Fibroblast of gingiva (primary cell): ENCODE measurements around the gene VSTM1.
"Not testable (repeated sequence)": the region's sequence is repeated elsewhere in the genome, so short reads cannot be mapped to it uniquely, and the experiment has no call there.

Experiments used
- DNase-seq: peaks from one replicate; pipeline ENCODE4 v3.0.0-alpha.2; 2011; ENCODE audit warnings: low read depth

Gene VSTM1, protein sequence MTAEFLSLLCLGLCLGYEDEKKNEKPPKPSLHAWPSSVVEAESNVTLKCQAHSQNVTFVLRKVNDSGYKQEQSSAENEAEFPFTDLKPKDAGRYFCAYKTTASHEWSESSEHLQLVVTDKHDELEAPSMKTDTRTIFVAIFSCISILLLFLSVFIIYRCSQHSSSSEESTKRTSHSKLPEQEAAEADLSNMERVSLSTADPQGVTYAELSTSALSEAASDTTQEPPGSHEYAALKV

GRCh38 chr19:54063350-54064116 lies at the start of gene VSTM1:
VSTM1 (minus strand) TSS chr19:54063897; CDS start chr19:54063777, 120 bp downstream.
- DNase-seq, result no peak

GRCh38 chr19:54109651-54110050 lies 46.0 kb upstream of the VSTM1 start:
- no peak for DNase-seq

GRCh38 chr19:54108496-54108895 lies 44.8 kb upstream of the VSTM1 start:
- no peak for DNase-seq

DNA sequence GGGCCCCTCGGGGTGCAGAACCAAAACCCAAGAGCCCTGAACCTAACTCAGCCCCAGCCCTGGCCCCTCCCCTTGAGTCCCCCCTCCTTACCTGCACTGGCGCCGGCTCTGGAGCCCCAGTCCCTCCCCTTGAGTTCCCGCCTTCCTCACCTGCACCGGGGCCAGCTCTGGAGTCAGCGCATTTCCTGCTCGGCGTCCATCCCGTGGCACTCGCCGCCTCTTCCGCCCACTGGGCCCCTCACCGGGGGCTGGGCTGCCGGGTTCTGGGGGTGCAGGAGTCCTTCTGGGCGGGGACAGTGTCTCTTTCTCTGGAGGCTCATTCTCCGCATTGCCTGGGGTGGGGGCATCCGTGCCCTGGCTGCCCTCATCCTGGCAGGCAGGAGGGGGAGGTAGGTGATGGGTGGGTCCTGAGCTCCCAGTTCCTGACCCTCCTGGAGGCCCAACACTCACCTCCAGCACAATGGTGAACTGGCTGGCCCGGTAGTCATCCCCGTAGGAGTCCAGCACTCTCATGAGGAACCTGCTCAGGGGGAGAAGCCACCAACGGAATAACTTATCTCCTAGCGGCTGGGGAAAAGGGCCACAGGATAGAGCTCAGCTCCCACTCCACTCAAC lies 44.3 kb upstream of the VSTM1 start:
- DNase-seq, result no peak

- DNase-seq, result no peak
These were observed 43.0 kb upstream of the VSTM1 start for GRCh38 chr19:54106716-54107115.

- DNase-seq, result no peak
These were observed 42.1 kb upstream of the VSTM1 start for GRCh38 chr19:54105796-54106195.

- DNase-seq, result no peak
These were observed 41.5 kb upstream of the VSTM1 start for GRCh38 chr19:54104998-54105715.

DNA sequence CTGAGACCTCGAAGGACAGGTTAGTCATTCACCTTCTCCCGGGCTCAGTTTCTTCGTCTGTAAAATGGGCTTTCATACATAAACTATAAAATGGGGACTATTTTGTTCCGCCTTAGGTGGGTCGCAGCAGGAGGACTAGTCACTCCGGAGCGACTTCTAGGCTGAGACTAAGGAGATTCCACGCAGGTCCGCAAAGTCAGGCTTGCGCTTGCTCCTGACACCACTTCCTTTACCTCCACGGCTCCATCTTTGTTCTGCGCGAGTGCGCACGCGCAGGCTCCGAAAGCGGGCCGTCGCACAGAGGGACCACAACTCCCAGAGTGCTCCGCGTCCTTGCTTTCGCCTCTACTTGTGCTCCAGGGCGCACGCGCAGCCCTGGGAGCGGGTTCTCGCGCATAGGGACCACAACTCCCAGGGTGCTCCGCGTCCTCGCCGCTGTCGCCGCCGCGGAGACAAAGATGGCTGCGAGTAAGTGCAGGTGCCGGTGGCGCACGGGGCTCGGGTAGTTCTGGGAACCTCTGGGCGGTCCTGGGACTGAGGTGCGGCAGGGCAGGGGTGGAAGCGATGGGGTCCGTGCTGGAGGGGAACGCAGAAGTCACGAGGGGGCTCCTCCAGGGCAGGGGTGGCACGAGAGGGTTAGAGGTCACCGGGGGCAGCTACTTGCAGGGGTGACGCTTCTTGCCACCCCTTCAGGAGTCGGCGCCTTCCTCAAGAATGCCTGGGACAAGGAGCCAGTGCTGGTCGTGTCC lies 38.9 kb upstream of the VSTM1 start, which contains the start of gene NDUFA3:
TSS of gene NDUFA3 (plus strand) at position 435 of the 749 bp plus-strand sequence. CDS start at position 459, 24 bp downstream.
- DNase-seq, result peak; percentile 98

DNA sequence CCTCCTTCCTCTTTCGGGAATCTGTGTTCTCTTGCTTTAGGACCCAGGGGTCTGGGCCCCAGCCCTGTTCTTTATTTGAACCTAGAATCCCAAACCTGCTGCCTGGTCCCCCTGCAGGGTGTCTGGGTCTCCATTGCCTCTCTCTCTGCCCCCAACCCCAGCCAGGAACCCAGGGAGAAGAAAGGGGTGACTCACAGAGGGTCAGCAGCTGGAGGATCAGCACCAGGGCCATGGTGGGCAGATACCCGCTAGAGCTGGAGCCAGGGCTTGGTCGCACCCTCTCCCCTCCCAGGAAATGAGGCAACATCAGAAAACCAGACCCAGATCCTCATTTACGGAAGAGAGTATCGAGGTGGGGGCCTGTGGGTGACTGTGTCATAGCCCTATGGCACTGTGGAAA lies 36.9 kb upstream of the VSTM1 start, which contains the start of gene OSCAR:
TSS of gene OSCAR (minus strand) at position 243 of the 400 bp plus-strand sequence. CDS start at position 232, 11 bp downstream.
- no peak for DNase-seq

GRCh38 chr19:54099903-54100255 lies 36.2 kb upstream of the VSTM1 start:
- not testable (repeated sequence) for DNase-seq

DNA sequence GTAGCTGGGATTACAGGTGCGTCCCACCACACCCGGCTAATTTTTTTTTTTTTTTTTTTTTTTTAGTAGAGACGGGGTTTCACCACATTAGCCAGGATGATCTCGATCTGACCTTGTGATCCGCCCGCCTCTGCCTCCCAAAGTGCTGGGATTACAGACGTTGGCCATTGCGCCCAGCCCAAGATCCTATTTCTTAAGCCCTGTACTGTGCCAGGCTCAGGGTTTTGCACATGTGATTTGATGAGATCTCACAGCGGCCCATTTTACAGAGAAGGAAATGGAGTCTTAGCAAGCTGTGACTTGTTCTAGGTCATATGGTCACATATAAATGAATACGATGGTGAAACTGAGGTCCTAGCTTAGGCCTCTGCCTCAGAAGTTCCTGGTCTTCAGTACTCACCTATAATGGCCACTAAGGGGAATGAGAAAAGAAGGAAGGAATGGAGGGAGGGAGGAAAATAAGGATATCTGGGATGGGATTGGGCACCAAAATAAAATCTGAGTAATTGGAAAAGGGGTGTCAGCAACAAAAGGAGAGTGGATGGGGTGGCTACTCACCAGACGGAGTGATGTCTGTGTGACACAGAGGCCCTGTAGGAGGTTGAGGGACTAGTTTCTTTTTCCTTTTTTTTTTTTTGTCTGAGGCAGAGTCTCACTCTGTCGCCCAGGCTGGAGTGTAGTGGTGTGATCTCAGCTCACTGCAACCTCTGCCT lies 35.6 kb upstream of the VSTM1 start:
- DNase-seq, result no peak

GRCh38 chr19:54096617-54097106 lies 33.0 kb upstream of the VSTM1 start:
- peak; percentile 58 for DNase-seq

DNA sequence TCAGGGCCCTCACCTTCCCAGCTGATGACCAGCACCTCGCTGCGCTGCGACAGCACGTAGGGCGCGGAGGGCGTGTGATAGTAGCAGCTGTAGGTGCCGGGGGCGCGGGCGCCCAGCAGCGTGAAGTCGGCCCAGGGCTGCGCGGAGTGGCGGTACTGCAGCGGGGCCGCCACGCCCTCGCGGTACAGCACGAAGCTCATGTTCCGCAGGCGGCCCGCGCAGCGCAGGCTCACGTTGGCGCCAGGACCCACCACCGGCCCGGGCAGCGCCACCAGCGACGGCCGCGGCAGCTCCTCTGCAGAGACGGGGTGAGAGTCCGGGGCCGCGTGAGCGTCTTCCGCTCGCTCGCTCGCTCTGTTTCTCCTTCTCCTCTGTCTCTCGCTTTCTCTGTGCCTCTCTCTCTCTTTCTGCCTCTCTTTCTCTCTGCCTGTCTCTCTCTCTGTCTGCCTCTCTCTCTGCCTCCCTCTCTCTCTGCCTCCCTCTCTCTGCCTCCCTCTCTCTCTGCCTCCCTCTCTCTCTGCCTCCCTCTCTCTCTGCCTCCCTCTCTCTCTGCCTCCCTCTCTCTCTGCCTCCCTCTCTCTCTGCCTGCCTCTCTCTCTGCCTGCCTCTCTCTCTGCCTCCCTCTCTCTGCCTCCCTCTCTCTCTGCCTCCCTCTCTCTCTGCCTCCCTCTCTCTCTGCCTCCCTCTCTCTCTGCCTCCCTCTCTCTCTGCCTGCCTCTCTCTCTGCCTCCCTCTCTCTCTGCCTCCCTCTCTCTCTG lies 32.3 kb upstream of the VSTM1 start:
- peak; percentile 41 for DNase-seq

DNA sequence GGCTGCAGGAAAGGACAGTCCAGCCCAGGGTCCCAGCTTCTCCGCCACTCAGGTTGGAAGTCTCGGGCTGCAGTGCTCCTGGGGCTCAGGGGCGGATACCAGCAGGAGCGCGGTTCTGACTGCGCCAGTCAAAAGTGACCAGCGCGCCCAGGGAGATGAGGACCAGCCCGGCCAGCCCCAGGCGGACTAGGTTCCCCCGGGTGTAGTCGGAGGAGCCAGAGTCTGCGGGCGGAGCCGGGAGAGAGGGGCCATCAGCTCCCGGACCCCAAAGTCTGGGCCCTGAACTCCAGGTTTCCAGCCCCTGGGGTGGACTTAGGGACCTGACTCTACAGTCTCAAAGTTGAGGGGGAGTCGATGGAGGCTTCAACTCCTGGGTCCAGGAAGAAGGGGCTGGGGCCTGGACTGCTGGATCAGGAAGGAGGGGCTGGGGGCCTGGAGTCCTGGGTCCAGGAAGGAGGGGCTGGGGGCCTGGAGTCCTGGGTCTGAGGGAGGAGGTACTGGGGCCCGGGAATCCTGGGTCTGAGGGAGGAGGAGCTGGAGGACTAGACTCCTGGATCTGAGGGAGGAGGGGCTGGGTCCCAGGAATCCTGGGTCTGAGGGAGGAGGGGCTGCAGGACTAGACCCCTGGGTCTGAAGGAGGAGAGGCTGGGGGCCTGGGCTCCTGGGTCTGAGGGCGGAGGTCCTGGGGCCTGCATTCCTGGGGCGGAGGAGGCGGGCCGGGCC lies 31.6 kb upstream of the VSTM1 start:
- no peak for DNase-seq

DNA sequence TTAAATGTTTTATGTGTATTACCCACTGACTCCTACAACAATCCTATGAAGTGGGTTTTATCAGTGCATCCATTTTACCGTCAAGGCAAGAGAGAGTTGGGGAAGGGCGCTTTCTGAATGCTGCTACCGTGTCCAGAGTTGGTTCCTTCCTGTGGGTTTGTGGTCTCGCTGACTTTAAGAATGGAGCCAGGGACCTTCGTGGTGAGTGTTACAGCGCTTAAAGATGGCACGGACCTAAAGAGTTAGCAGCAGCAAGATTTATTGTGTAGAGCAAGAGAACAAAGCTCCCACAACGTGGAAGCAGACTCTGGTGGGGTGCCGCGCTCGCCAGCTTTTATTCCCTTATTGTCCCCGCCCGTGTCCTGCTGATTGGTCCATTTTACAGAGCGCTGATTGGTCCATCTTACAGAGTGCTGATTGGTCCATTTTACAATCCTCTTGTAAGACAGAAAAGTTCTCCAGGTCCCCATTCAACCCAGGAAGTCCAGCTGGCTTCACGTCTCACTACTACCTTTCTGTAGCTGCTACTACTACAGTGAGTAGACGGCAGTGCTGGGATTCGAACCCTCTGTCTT lies 30.8 kb upstream of the VSTM1 start:
- DNase-seq, result no peak

GRCh38 chr19:54084410-54084809 lies 20.7 kb upstream of the VSTM1 start:
- DNase-seq, result no peak

DNA sequence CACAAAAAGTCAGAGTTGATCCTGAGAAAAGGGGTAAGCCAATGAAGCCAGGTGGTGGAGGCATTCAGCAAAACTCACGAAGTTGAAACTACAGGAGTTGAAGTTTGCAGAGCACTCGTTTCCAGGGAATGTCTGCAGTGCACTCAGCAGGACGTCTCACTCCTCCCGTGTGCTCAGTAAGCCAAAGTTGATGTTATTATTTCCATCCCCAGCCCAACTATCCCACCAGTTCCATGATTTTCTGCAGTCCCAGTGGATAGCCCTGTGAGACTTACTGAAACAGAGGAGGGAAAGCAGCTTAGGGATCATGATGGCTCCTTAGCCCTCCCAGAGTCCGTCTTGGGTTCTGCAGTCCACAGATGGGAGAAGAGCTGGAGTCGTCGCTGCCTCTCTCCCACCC lies 17.3 kb upstream of the VSTM1 start, which contains the start of gene TARM1:
TSS of gene TARM1 (minus strand) at position 334 of the 400 bp plus-strand sequence. CDS start at position 309, 25 bp downstream.
- DNase-seq, result no peak

- no peak for DNase-seq
These were observed 13.6 kb upstream of the VSTM1 start for GRCh38 chr19:54077334-54077733.

- DNase-seq, result no peak
These were observed 11.2 kb upstream of the VSTM1 start for GRCh38 chr19:54074851-54075250.
